Right lobe of liver (tissue), 6 donors: ENCODE data around the gene CCT6B. TPM values are rescaled to one million over a fixed set of nuclear protein-coding genes. Genes with fewer than 3 reads are reported as not detected.

Source experiments
- ATAC-seq, 4 donors: fragments of 200-7000 bp; cut with Tn5 transposase; one replicate each; pipeline ENCODE4 v1.9.1; 2020; ENCODE audit warnings: mild to moderate bottlenecking in 4 of 4, moderate library complexity in 4 of 4
- DNase-seq, 3 donors: peaks; one replicate each; pipeline ENCODE4 v3.0.0-alpha.2; 2020
- H3K27ac ChIP-seq, 3 donors: fragments of 200-600 bp; one replicate each; pipeline ENCODE4 v1.8.0; 2022
- H3K27me3 ChIP-seq, 2 donors: fragments of 200-600 bp; one replicate each; pipeline ENCODE4 v1.8.0; 2022
- H3K36me3 ChIP-seq, 4 donors: fragments of 200-600 bp; sonication (generic) in 1 of 4; one replicate each; pipeline versions ENCODE4 v1.5.1 to v1.8.0; 2017 to 2022; ENCODE audit warnings: control low read depth in 1 of 4
- H3K4me1 ChIP-seq, 4 donors: fragments of 200-600 bp; sonication (generic) in 1 of 4; one replicate each; pipeline versions ENCODE4 v1.5.1 to v1.8.0; 2017 to 2022; ENCODE audit warnings: control low read depth in 1 of 4
- H3K4me3 ChIP-seq, 3 donors: fragments of 200-600 bp; one replicate each; pipeline ENCODE4 v1.8.0; 2022
- H3K9me3 ChIP-seq, 4 donors: fragments of 200-600 bp; sonication (generic) in 1 of 4; one replicate each; pipeline versions ENCODE4 v1.5.1 to v1.8.0; 2017 to 2022; ENCODE audit warnings: control low read depth in 1 of 4
- CTCF ChIP-seq, 4 donors: fragments of 200-600 bp in 3 of 4; fragments of 450-650 bp in 1 of 4; IDR thresholded peaks; one replicate each; pipeline versions ENCODE4 v1.5.1 to v1.8.0; 2016 to 2022; ENCODE audit warnings: antibody characterized with exemption in 4 of 4, mild to moderate bottlenecking in 2 of 4
- POLR2A ChIP-seq: fragments of 450-650 bp; IDR thresholded peaks from one replicate; pipeline ENCODE4 v1.6.1; 2017; ENCODE audit warnings: antibody characterized with exemption, mild to moderate bottlenecking
- WGBS: methylation state at CpG from one replicate; pipeline ENCODE4 v1.1.6; 2018; ENCODE audit warnings: low coverage, low lambda C conversion rate; ENCODE audit not compliant: insufficient coverage; ENCODE audit errors: missing lambda C conversion rate; 5-methylcytosine and 5-hydroxymethylcytosine counted together
- intact Hi-C, 2 donors: fragments of 100-400 bp; cut with DNase I; formaldehyde crosslinking; loops; one replicate each; pipeline versions ENCODE4 v1.11.2 to v1.14.1; 2022
- total RNA-seq, 6 experiments: library from RNA; depleted of rRNA in 2 of 6; stranded (reverse); fragments of >200 nt in 2 of 6; fragmentation: NEBNext Ultra II Directional in 3 of 6; extraction: Animal tissue kit (Norgen Biotek cat#: 25700) in 3 of 6; gene quantifications; one replicate each; pipeline versions ENCODE4 v1.1.0 to v1.2.4, GENCODE V29; 2016 to 2023
- donor health status: DM: no; HTN: yes; CAD: no.
- donor health status: DM: no; HTN: no; CAD: no.
- donor health status: DM: no; HTN: no; CAD: no.
- donor health status: DM: no; HTN: yes; CAD: no.
- donor health status: DM: no; HTN: yes; CAD: no.

The CCT6B gene
- total RNA-seq, 6 experiments from 2014 or later: 0.31 to 2.4 (median 1.1) TPM

- WGBS: 47% methylated on average over 2 of the region's 2 CpGs
- Histone ChIP-seq H3K27ac (no peak overlapping the region), H3K4me1 (no peaks in the 10 kb centered on the region), H3K9me3 (no peaks in the 10 kb centered on the region), H3K4me3 (no peak overlapping the region), H3K36me3 (no peaks in the 10 kb centered on the region), H3K27me3 (no peaks in the 10 kb centered on the region)
- no peak for TF ChIP-seq POLR2A
- no peak for TF ChIP-seq CTCF (IDR thresholded peaks at IDR 0.05)
- DNase-seq: no peak
- ATAC-seq: no peak
- intact Hi-C loops: no loop called here
These were observed 76.2 kb downstream of the CCT6B start for GRCh38 chr17:34885076-34885475.

- no peak overlapping the region for H3K27ac ChIP-seq
- ATAC-seq: no peak
- no peaks in the 10 kb centered on the region for H3K9me3 ChIP-seq
- no peak for TF ChIP-seq CTCF (IDR thresholded peaks at IDR 0.05)
- no peak for TF ChIP-seq POLR2A
- no peak for DNase-seq
- no peaks in the 10 kb centered on the region for H3K27me3 ChIP-seq
- no peaks in the 10 kb centered on the region for H3K4me1 ChIP-seq
- no peaks in the 10 kb centered on the region for H3K36me3 ChIP-seq
- intact Hi-C loops: no loop called here
- H3K4me3 ChIP-seq: no peak overlapping the region
- 49% methylated on average over 9 of the region's 9 CpGs for WGBS
These were observed 76.7 kb downstream of the CCT6B start for GRCh38 chr17:34884597-34884996.

- DNase-seq: no peak
- intact Hi-C loops: no loop called here
- TF ChIP-seq POLR2A: no peak
- no peak for TF ChIP-seq CTCF (IDR thresholded peaks at IDR 0.05)
- Histone ChIP-seq H3K9me3 (no peaks in the 10 kb centered on the region), H3K27me3 (no peaks in the 10 kb centered on the region), H3K36me3 (no peaks in the 10 kb centered on the region), H3K27ac (no peak overlapping the region), H3K4me3 (no peak overlapping the region), H3K4me1 (no peaks in the 10 kb centered on the region)
- no peak for ATAC-seq
- 32% methylated on average over 8 of the region's 12 CpGs for WGBS
These were observed 77.9 kb downstream of the CCT6B start for GRCh38 chr17:34883106-34884000.

- intact Hi-C loops: no loop called here
- Histone ChIP-seq H3K27ac (no peak overlapping the region), H3K9me3 (no peaks in the 10 kb centered on the region), H3K36me3 (no peaks in the 10 kb centered on the region), H3K4me1 (no peaks in the 10 kb centered on the region), H3K27me3 (no peaks in the 10 kb centered on the region), H3K4me3 (no peak overlapping the region)
- ATAC-seq (no peak), DNase-seq (no peak)
- 3% methylated on average over 2 of the region's 3 CpGs for WGBS
- TF ChIP-seq POLR2A (no peak), CTCF (IDR thresholded peaks at IDR 0.05) (no peak)
These were observed 82.1 kb downstream of the CCT6B start for GRCh38 chr17:34879146-34879545.

Other genes with a start within 250 kb of the CCT6B start
- 1 to 10 TPM; 4.5 to 6.5 (median 4.8) TPM for gene ZNF830, start 80 bp upstream of the CCT6B start, total RNA-seq
- 10 to 100 TPM; 10.6 to 17.0 (median 12.2) TPM for gene LIG3, start 19.1 kb upstream of the CCT6B start, total RNA-seq
- gene RFFL, start 102.2 kb upstream of the CCT6B start, total RNA-seq: 10 to 100 TPM; 29.0 to 39.0 (median 34.1) TPM
- 1 to 10 TPM; 3.9 to 5.5 (median 4.3) TPM for gene RAD51D, start 158.4 kb upstream of the CCT6B start, total RNA-seq
- gene FNDC8, start 160.2 kb upstream of the CCT6B start, total RNA-seq: not detected
- gene NLE1, start 180.8 kb upstream of the CCT6B start, total RNA-seq: 10 to 100 TPM in 1 of 6 experiments, 1 to 10 TPM in 5; 4.9 to 12.3 (median 5.9) TPM
- under 1 TPM in 2 of 6 experiments, not detected in 4; 0.07 to 0.19 TPM for gene UNC45B, start 186.4 kb upstream of the CCT6B start, total RNA-seq
- gene SLC35G3, start 232.9 kb upstream of the CCT6B start, total RNA-seq: not detected